GM19395 (cell line): ENCODE measurements around the gene RNLS.

ENCODE experiments used
- ATAC-seq: cut with Tn5 transposase; IDR thresholded peaks from one replicate; pipeline ENCODE4 v1.9.1; 2021; ENCODE audit warnings: mild to moderate bottlenecking, moderate library complexity; ENCODE audit not compliant: unreplicated experiment

RNLS gene

GRCh38 chr10:88553116-88553752 lies 29.9 kb downstream of the RNLS start:
- peak; percentile 80 for ATAC-seq

GRCh38 chr10:88551246-88551645 lies 31.9 kb downstream of the RNLS start:
- no peak for ATAC-seq

GRCh38 chr10:88546497-88546896 lies 36.6 kb downstream of the RNLS start:
- ATAC-seq: no peak

GRCh38 chr10:88545359-88545758 lies 37.8 kb downstream of the RNLS start:
- no peak for ATAC-seq

- ATAC-seq: no peak
Observed at GRCh38 chr10:88544140-88544870, 38.8 kb downstream of the RNLS start.

GRCh38 chr10:88542522-88542921 lies 40.6 kb downstream of the RNLS start:
- ATAC-seq: no peak

GRCh38 chr10:88541116-88541626 lies 41.9 kb downstream of the RNLS start:
- ATAC-seq: no peak

- no peak for ATAC-seq
Observed at GRCh38 chr10:88540351-88540750, 42.8 kb downstream of the RNLS start.

GRCh38 chr10:88538048-88538447 lies 45.1 kb downstream of the RNLS start:
- no peak for ATAC-seq

GRCh38 chr10:88537322-88537721 lies 45.8 kb downstream of the RNLS start:
- ATAC-seq: no peak

GRCh38 chr10:88536437-88536836 lies 46.7 kb downstream of the RNLS start:
- no peak for ATAC-seq

GRCh38 chr10:88534072-88534665 lies 48.9 kb downstream of the RNLS start:
- ATAC-seq: no peak

- ATAC-seq: no peak
Observed at GRCh38 chr10:88531392-88532052, 51.6 kb downstream of the RNLS start.

GRCh38 chr10:88530629-88531391 lies 52.3 kb downstream of the RNLS start:
- no peak for ATAC-seq

- ATAC-seq: no peak
Observed at GRCh38 chr10:88530093-88530492, 53.0 kb downstream of the RNLS start.

GRCh38 chr10:88528806-88529570 lies 54.1 kb downstream of the RNLS start:
- no peak for ATAC-seq

- ATAC-seq: no peak
Observed at GRCh38 chr10:88528201-88528600, 54.9 kb downstream of the RNLS start.

- ATAC-seq: no peak
Observed at GRCh38 chr10:88527245-88527644, 55.9 kb downstream of the RNLS start.

- ATAC-seq: no peak
Observed at GRCh38 chr10:88526501-88527105, 56.5 kb downstream of the RNLS start.
